ENCODE data around the gene EEF1G.

DNA sequence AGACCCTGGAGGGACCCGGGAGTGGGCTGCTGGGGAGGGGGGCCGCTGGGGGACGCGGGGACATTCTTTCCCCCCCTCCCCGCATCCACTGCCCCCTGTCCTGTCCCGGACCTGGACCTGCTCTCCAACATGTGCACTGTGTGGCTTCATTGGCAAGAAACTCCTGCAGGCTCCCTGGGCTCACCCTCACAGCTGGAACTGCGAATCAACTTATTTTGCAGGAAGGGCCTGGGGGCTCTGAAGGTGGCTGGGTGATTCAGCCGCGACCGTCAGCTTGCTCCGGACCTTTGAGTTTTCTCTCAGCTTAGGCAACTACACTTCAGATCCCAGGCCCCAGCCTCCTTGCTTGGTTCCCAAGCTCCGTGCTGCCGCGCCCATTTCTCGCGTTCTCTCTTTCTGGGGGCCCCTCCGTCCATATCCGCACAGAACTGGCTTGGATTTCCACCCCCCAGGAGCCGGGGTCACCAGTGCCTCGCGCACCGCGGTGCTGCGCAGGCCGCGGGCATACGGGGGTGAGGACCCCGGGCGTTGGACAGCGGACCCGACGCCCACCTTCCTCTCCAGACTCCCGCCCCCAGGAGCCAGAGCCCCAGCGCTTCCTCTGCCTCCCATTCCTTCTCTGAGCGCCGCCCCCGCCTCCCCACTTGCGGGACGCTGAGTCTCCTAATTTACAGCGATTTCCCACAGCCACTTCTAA, 26.6 kb downstream of the EEF1G start:
- TF ChIP-seq POLR2AphosphoS5 (IDR thresholded peaks at IDR 0.05; ENCODE audit: borderline replicate concordance, low read depth, low read length) (no peak), EZH2 (IDR thresholded peaks at IDR 0.05) (no peak)

Data from SK-N-MC (cell line).